Nephron (organoid): ENCODE results near the gene EEF2K.

ENCODE experiments used
- H3K27ac Mint-ChIP-seq, 3 experiments: 2 replicates each; pipeline ENCODE4 v1.8.0; 2020; ENCODE audit warnings: mixed read lengths in 3 of 3, mild to moderate bottlenecking in 2 of 3, moderate library complexity in 1 of 3
- H3K27me3 Mint-ChIP-seq: 2 replicates; pipeline ENCODE4 v1.8.0; 2021; ENCODE audit warnings: low read depth, mild to moderate bottlenecking, moderate library complexity, mixed read lengths
- H3K36me3 Mint-ChIP-seq: 2 replicates; pipeline ENCODE4 v1.8.0; 2020; ENCODE audit warnings: low read depth, mixed read lengths
- H3K4me1 Mint-ChIP-seq: 2 replicates; pipeline ENCODE4 v1.8.0; 2020; ENCODE audit warnings: mixed read lengths
- H3K4me3 Mint-ChIP-seq, 3 experiments: 2 replicates each; pipeline ENCODE4 v1.8.0; 2020; ENCODE audit warnings: mild to moderate bottlenecking in 3 of 3, mixed read lengths in 3 of 3, moderate library complexity in 2 of 3
- H3K9me3 Mint-ChIP-seq: 2 replicates; pipeline ENCODE4 v1.8.0; 2020; ENCODE audit warnings: mixed read lengths
- CTCF ChIP-seq, 3 experiments: fragments of 200-600 bp; sonication (generic); IDR thresholded peaks; one replicate each; pipeline ENCODE4 v1.5.0; 2021; ENCODE audit warnings: antibody characterized with exemption in 3 of 3; ENCODE audit not compliant: unreplicated experiment in 3 of 3

Gene EEF2K

GRCh38 chr16:22235839-22236745 is 30.0 kb downstream of the EEF2K start:
- H3K27me3 Mint-ChIP-seq = no peaks in the 10 kb centered on the region
- H3K9me3 Mint-ChIP-seq = no peaks in the 10 kb centered on the region
- no peak overlapping the region for H3K27ac Mint-ChIP-seq
- no peak overlapping the region for H3K4me3 Mint-ChIP-seq
- no peak for TF ChIP-seq CTCF (IDR thresholded peaks at IDR 0.05; ENCODE audit: unreplicated experiment in 3 of 3)
- H3K4me1 Mint-ChIP-seq = peaks cover 5% of the 10 kb centered on the region
- peaks cover 8% of the 10 kb centered on the region for H3K36me3 Mint-ChIP-seq

GRCh38 chr16:22239131-22239805 is 33.2 kb downstream of the EEF2K start:
- H3K9me3 Mint-ChIP-seq = no peaks in the 10 kb centered on the region
- H3K27me3 Mint-ChIP-seq = no peaks in the 10 kb centered on the region
- H3K27ac Mint-ChIP-seq = no peak overlapping the region
- TF ChIP-seq CTCF (IDR thresholded peaks at IDR 0.05; ENCODE audit: unreplicated experiment in 3 of 3) = no peak
- H3K36me3 Mint-ChIP-seq = peaks cover 4% of the 10 kb centered on the region
- H3K4me3 Mint-ChIP-seq = no peak overlapping the region
- H3K4me1 Mint-ChIP-seq = peaks cover 5% of the 10 kb centered on the region

- Mint-ChIP-seq H3K27ac (peak overlapping the region in 1 of 3 experiments; percentile 38), H3K27me3 (no peaks in the 10 kb centered on the region), H3K4me3 (no peak overlapping the region), H3K36me3 (peaks cover 4% of the 10 kb centered on the region), H3K9me3 (no peaks in the 10 kb centered on the region), H3K4me1 (peaks cover 5% of the 10 kb centered on the region)
- no peak for TF ChIP-seq CTCF (IDR thresholded peaks at IDR 0.05; ENCODE audit: unreplicated experiment in 3 of 3)
Observed at GRCh38 chr16:22240023-22240710, 34.1 kb downstream of the EEF2K start.

GRCh38 chr16:22250522-22250921 is 44.4 kb downstream of the EEF2K start:
- no peaks in the 10 kb centered on the region for H3K4me1 Mint-ChIP-seq
- peaks cover 3% of the 10 kb centered on the region for H3K9me3 Mint-ChIP-seq
- H3K27ac Mint-ChIP-seq = no peak overlapping the region
- H3K36me3 Mint-ChIP-seq = peaks cover 46% of the 10 kb centered on the region
- no peak for TF ChIP-seq CTCF (IDR thresholded peaks at IDR 0.05; ENCODE audit: unreplicated experiment in 3 of 3)
- no peak overlapping the region for H3K4me3 Mint-ChIP-seq
- no peaks in the 10 kb centered on the region for H3K27me3 Mint-ChIP-seq

GRCh38 chr16:22252317-22252716 is 46.2 kb downstream of the EEF2K start:
- peaks cover 3% of the 10 kb centered on the region for H3K9me3 Mint-ChIP-seq
- no peak overlapping the region for H3K4me3 Mint-ChIP-seq
- no peaks in the 10 kb centered on the region for H3K27me3 Mint-ChIP-seq
- peaks cover 50% of the 10 kb centered on the region for H3K36me3 Mint-ChIP-seq
- H3K4me1 Mint-ChIP-seq = no peaks in the 10 kb centered on the region
- no peak for TF ChIP-seq CTCF (IDR thresholded peaks at IDR 0.05; ENCODE audit: unreplicated experiment in 3 of 3)
- no peak overlapping the region for H3K27ac Mint-ChIP-seq
